H1 (cell line): ENCODE measurements around the gene LIAS. TPM values are rescaled to one million over a fixed set of nuclear protein-coding genes. Genes with fewer than 3 reads are reported as not detected.

Experiments
- CTCF ChIA-PET: fragments of 300-600 bp; sonication (Branson Sonifier 250); formaldehyde crosslinking; loops from one replicate; lab custom pipeline; 2021; ENCODE audit not compliant: partially characterized antibody; lab: Charles Lee
- POLR2A ChIA-PET: fragments of 300-600 bp; sonication (Branson Sonifier 250); formaldehyde crosslinking; loops from one replicate; lab custom pipeline; 2021; ENCODE audit warnings: inconsistent platforms; ENCODE audit not compliant: partially characterized antibody; lab: Charles Lee
- DNase-seq, 2 experiments: peaks; one replicate each; pipeline versions ENCODE4 v3.0.0 to v3.0.0-alpha.2; 2010 to 2022; ENCODE audit warnings: low spot score in 2 of 2, low read depth in 1 of 2, mixed read lengths in 1 of 2
- FAIRE-seq: peaks from 2 replicates; lab custom pipeline; 2011; peaks lifted over from hg19 to GRCh38; lab: Jason Lieb, UNC
- H2AFZ ChIP-seq: 2 replicates; pipeline ENCODE4 v1.8.1; 2012; ENCODE audit warnings: low read length, inconsistent platforms
- H2AK5ac ChIP-seq: 2 replicates; pipeline ENCODE4 v1.6.1; 2013; ENCODE audit warnings: low read depth, low read length
- H2BK120ac ChIP-seq: replicated peaks from 2 replicates; pipeline ENCODE3; 2013; ENCODE audit warnings: low read depth, low read length, inconsistent platforms
- H2BK12ac ChIP-seq: 2 replicates; pipeline ENCODE4 v1.6.1; 2013; ENCODE audit warnings: low read depth, low read length
- H2BK15ac ChIP-seq: 2 replicates; pipeline ENCODE4 v1.6.1; 2013; ENCODE audit warnings: low read length
- H2BK20ac ChIP-seq: 2 replicates; pipeline ENCODE4 v1.6.1; 2013; ENCODE audit warnings: low read length
- H2BK5ac ChIP-seq: 2 replicates; pipeline ENCODE4 v1.6.1; 2013; ENCODE audit warnings: low read depth, low read length
- H3K14ac ChIP-seq: 2 replicates; pipeline ENCODE4 v1.6.1; 2013; ENCODE audit warnings: inconsistent platforms; ENCODE audit not compliant: insufficient read length
- H3K18ac ChIP-seq: 2 replicates; pipeline ENCODE4 v1.6.1; 2013; ENCODE audit warnings: low read length; ENCODE audit errors: extremely low read depth
- H3K23ac ChIP-seq: 2 replicates; pipeline ENCODE4 v1.6.1; 2013; ENCODE audit warnings: inconsistent platforms; ENCODE audit not compliant: insufficient read length
- H3K23me2 ChIP-seq: 2 replicates; pipeline ENCODE4 v1.6.1; 2013; ENCODE audit warnings: low read depth, low read length
- H3K27ac ChIP-seq: 2 replicates; pipeline ENCODE4 v1.6.1; 2011; ENCODE audit warnings: low read depth, low read length, inconsistent platforms
- H3K27me3 ChIP-seq, 4 experiments: replicated peaks in 1 of 4; 1 replicate in 1 of 4; 2 replicates in 3 of 4; pipeline versions ENCODE4 v1.6.1 to v1.8.1; 2011 to 2013; ENCODE audit warnings: low read length in 3 of 4, mild to moderate bottlenecking in 3 of 4, inconsistent platforms in 2 of 4, mixed read lengths in 2 of 4, moderate library complexity in 1 of 4; ENCODE audit not compliant: control insufficient read depth in 3 of 4, insufficient read depth in 3 of 4; ENCODE audit errors: extremely low read depth in 1 of 4
- H3K36me3 ChIP-seq, 4 experiments: 2 replicates each; pipeline versions ENCODE4 v1.6.1 to v1.8.1; 2011 to 2013; ENCODE audit warnings: mild to moderate bottlenecking in 4 of 4, low read length in 3 of 4, moderate library complexity in 2 of 4, control low read depth in 1 of 4, inconsistent platforms in 1 of 4; ENCODE audit not compliant: insufficient read depth in 4 of 4, control insufficient read depth in 2 of 4
- H3K4ac ChIP-seq: replicated peaks from 2 replicates; pipeline ENCODE3; 2013; ENCODE audit warnings: low read length, low read depth, mixed read lengths, inconsistent platforms; ENCODE audit not compliant: insufficient read length
- H3K4me1 ChIP-seq, 4 experiments: replicated peaks in 1 of 4; 1 replicate in 1 of 4; 2 replicates in 3 of 4; pipeline versions ENCODE4 v1.6.1 to v1.8.1; 2011 to 2013; ENCODE audit warnings: low read length in 3 of 4, inconsistent platforms in 2 of 4, mixed read lengths in 1 of 4; ENCODE audit not compliant: insufficient read depth in 4 of 4, control insufficient read depth in 3 of 4
- H3K4me2 ChIP-seq, 2 experiments: 2 replicates each; pipeline versions ENCODE4 v1.6.1 to v1.8.1; 2011 to 2013; ENCODE audit warnings: low read depth in 2 of 2, low read length in 2 of 2, control low read depth in 1 of 2, inconsistent platforms in 1 of 2, mild to moderate bottlenecking in 1 of 2; ENCODE audit not compliant: insufficient read depth in 1 of 2
- H3K4me3 ChIP-seq, 4 experiments: fragments of 200-600, 300-600 bp in 1 of 4; sonication (generic), shearing (Covaris generic), sonication (Bioruptor Twin) in 1 of 4; 2 replicates each; pipeline versions ENCODE4 v1.5.1 to v1.8.1; 2011 to 2016; ENCODE audit warnings: low read length in 4 of 4, low read depth in 3 of 4, control low read depth in 2 of 4, inconsistent platforms in 2 of 4, mild to moderate bottlenecking in 2 of 4, mixed read lengths in 1 of 4, moderate library complexity in 1 of 4; ENCODE audit not compliant: insufficient read depth in 2 of 4; ENCODE audit errors: extremely low read depth in 1 of 4
- H3K56ac ChIP-seq: replicated peaks from 2 replicates; pipeline ENCODE3; 2013; ENCODE audit warnings: low read depth, mild to moderate bottlenecking, mixed read lengths, low read length, inconsistent platforms; ENCODE audit not compliant: insufficient read length
- H3K79me1 ChIP-seq: 2 replicates; pipeline ENCODE4 v1.6.1; 2013; ENCODE audit warnings: low read depth, low read length, control low read depth
- H3K79me2 ChIP-seq, 2 experiments: 2 replicates each; pipeline versions ENCODE4 v1.6.1 to v1.8.1; 2012 to 2013; ENCODE audit warnings: low read length in 2 of 2, mild to moderate bottlenecking in 2 of 2, inconsistent platforms in 1 of 2; ENCODE audit not compliant: insufficient read depth in 2 of 2, control insufficient read depth in 1 of 2
- H3K9ac ChIP-seq, 4 experiments: replicated peaks in 1 of 4; 1 replicate in 1 of 4; 2 replicates in 3 of 4; pipeline versions ENCODE4 v1.6.1 to v1.8.1; 2011 to 2013; ENCODE audit warnings: low read depth in 3 of 4, low read length in 3 of 4, control low read depth in 2 of 4, mild to moderate bottlenecking in 2 of 4, moderate library complexity in 2 of 4, inconsistent platforms in 1 of 4; ENCODE audit errors: extremely low read depth in 1 of 4
- H3K9me3 ChIP-seq, 2 experiments: 2 replicates each; pipeline versions ENCODE4 v1.6.1 to v1.8.1; 2012 to 2013; ENCODE audit warnings: mild to moderate bottlenecking in 2 of 2, moderate library complexity in 2 of 2, control low read depth in 1 of 2, inconsistent platforms in 1 of 2, low read depth in 1 of 2, low read length in 1 of 2, mixed read lengths in 1 of 2; ENCODE audit not compliant: insufficient read depth in 2 of 2
- H4K20me1 ChIP-seq, 2 experiments: replicated peaks in 1 of 2; 2 replicates each; pipeline versions ENCODE3 to v1.8.1; 2011 to 2013; ENCODE audit warnings: inconsistent platforms in 2 of 2, low read length in 2 of 2, mild to moderate bottlenecking in 1 of 2; ENCODE audit not compliant: insufficient read depth in 2 of 2, control insufficient read depth in 1 of 2
- H4K5ac ChIP-seq: 2 replicates; pipeline ENCODE4 v1.6.1; 2013; ENCODE audit warnings: low read length, low read depth, mixed read lengths, inconsistent platforms; ENCODE audit not compliant: insufficient read length
- H4K8ac ChIP-seq: 2 replicates; pipeline ENCODE4 v1.8.0; 2013; ENCODE audit warnings: mild to moderate bottlenecking, moderate library complexity, low read length, inconsistent platforms; ENCODE audit not compliant: insufficient read depth; ENCODE audit errors: extremely low read depth
- H4K91ac ChIP-seq: replicated peaks from 2 replicates; pipeline ENCODE3; 2013; ENCODE audit warnings: low read length, mixed read lengths, inconsistent platforms; ENCODE audit not compliant: insufficient read length
- BRCA1 ChIP-seq: IDR thresholded peaks from 2 replicates; pipeline ENCODE4 v1.6.1; 2012; ENCODE audit warnings: low read depth, low read length, improper control_type of control experiment
- CEBPB ChIP-seq: IDR thresholded peaks from 2 replicates; pipeline ENCODE4 v1.6.1; 2012; ENCODE audit warnings: low read depth, low read length
- CREB1 ChIP-seq: IDR thresholded peaks from 2 replicates; pipeline ENCODE4 v1.6.1; 2012; ENCODE audit warnings: inconsistent platforms
- HDAC2 ChIP-seq, 2 experiments: fragments of 300-600 bp in 1 of 2; sonication (generic) in 1 of 2; IDR thresholded peaks; 2 replicates each; pipeline ENCODE4 v1.6.1; 2011 to 2012; ENCODE audit warnings: low read depth in 2 of 2, low read length in 2 of 2, mild to moderate bottlenecking in 2 of 2, moderate library complexity in 2 of 2, borderline replicate concordance in 1 of 2, inconsistent platforms in 1 of 2
- KDM4A ChIP-seq: IDR thresholded peaks from one replicate; pipeline ENCODE4 v1.7.1; 2012; ENCODE audit warnings: low read depth, mild to moderate bottlenecking, moderate library complexity, low read length, inconsistent platforms; ENCODE audit not compliant: severe bottlenecking
- POLR2A ChIP-seq, 2 experiments: IDR thresholded peaks; 1 replicate in 1 of 2; 2 replicates in 1 of 2; pipeline ENCODE4 v1.6.1; 2011; ENCODE audit warnings: low read depth in 2 of 2, low read length in 2 of 2, mild to moderate bottlenecking in 2 of 2; ENCODE audit errors: control extremely low read depth in 1 of 2
- POLR2AphosphoS5 ChIP-seq: IDR thresholded peaks from 2 replicates; pipeline ENCODE4 v1.6.1; 2011; ENCODE audit warnings: low read depth, low read length
- POU5F1 ChIP-seq: IDR thresholded peaks from 2 replicates; pipeline ENCODE4 v1.6.1; 2011; ENCODE audit warnings: low read depth, mild to moderate bottlenecking, low read length, moderate library complexity
- RAD21 ChIP-seq, 2 experiments: IDR thresholded peaks in 1 of 2; conservative IDR thresholded peaks in 1 of 2; 2 replicates each; pipeline ENCODE4 v1.6.1; 2011; ENCODE audit warnings: low read depth in 2 of 2, low read length in 2 of 2, improper control_type of control experiment in 1 of 2, inconsistent platforms in 1 of 2, mild to moderate bottlenecking in 1 of 2, moderate library complexity in 1 of 2
- SAP30 ChIP-seq: fragments of 300-600 bp; sonication (generic); IDR thresholded peaks from 2 replicates; pipeline ENCODE4 v1.7.1; 2012; ENCODE audit warnings: low read length, moderate library complexity, mild to moderate bottlenecking, inconsistent platforms; ENCODE audit not compliant: insufficient read depth, insufficient replicate concordance
- SIRT6 ChIP-seq: IDR thresholded peaks from one replicate; pipeline ENCODE4 v1.7.1; 2012; ENCODE audit warnings: low read length, inconsistent platforms
- whole genome bisulfite sequencing, 2 experiments: shearing (Covaris generic) in 1 of 2; methylation state at CpG; one replicate each; pipeline versions ENCODE4 v1.1.6 to v1.1.7; 2013 to 2015; ENCODE audit warnings: low lambda C conversion rate in 2 of 2, mixed read lengths in 2 of 2, inconsistent platforms in 1 of 2, low coverage in 1 of 2, missing lambda C conversion rate in 1 of 2; ENCODE audit not compliant: insufficient replicate concordance in 2 of 2, insufficient coverage in 1 of 2, insufficient read length in 1 of 2; ENCODE audit errors: extremely low coverage in 1 of 2, missing lambda C conversion rate in 1 of 2; 5-methylcytosine and 5-hydroxymethylcytosine counted together
- polyA plus RNA-seq, 7 experiments: library from polyadenylated mRNA; depleted of rRNA in 3 of 7; stranded (reverse) in 5 of 7; unstranded in 2 of 7; fragments of >200 nt in 5 of 7; fragments of 200-250 nt in 2 of 7; gene quantifications; 1 replicate in 5 of 7; 2 replicates in 1 of 7; 4 replicates in 1 of 7; pipeline versions ENCODE4 v1.2.1 to v1.2.3, GENCODE V29; 2011 to 2013; ENCODE audit warnings: missing spikeins in 2 of 7, mixed read lengths in 2 of 7
- total RNA-seq: library from RNA; stranded (reverse); fragmentation: NEBNext Ultra II Directional; extraction: Animal tissue kit (Norgen Biotek cat#: 25700); gene quantifications from 2 replicates; pipeline ENCODE4 v1.2.1, GENCODE V29; 2021
- TF ChIP-seq, protein P1 (sequence below): IDR thresholded peaks from 2 replicates; pipeline ENCODE4 v1.6.1; 2011; ENCODE audit warnings: low read depth, mild to moderate bottlenecking, low read length; ENCODE audit not compliant: insufficient read depth

Gene LIAS
- total and polyA plus RNA-seq, 2 of the 8 experiments (the other 6 are each of a cell fraction or from before 2014, with no cell fraction given), result 10.5 to 24.9 TPM

GRCh38 chr4:39451423-39452023, 7.3 kb upstream of the LIAS start:
- Histone ChIP-seq H3K4me1 (peaks cover 0 to 4% (median under 1%) of the 10 kb centered on the region in 4 experiments; a peak in 3 of 7 replicates), H2BK120ac (no peak overlapping the region), H3K56ac (no peak overlapping the region), H4K5ac (no peak overlapping the region), H3K4me2 (no peak overlapping the region), H4K8ac (no peak overlapping the region), H2BK5ac (no peak overlapping the region), H4K91ac (no peak overlapping the region), H3K14ac (no peak overlapping the region), H2BK20ac (no peak overlapping the region), H3K79me2 (peaks cover 0 to 13% of the 10 kb centered on the region in 2 experiments; a peak in 2 of 4 replicates), H4K20me1 (peaks cover 5 to 6% of the 10 kb centered on the region in 2 experiments), H3K9ac (no peak overlapping the region), H2BK12ac (no peak overlapping the region), H3K23me2 (peaks cover 7% of the 10 kb centered on the region; the same call in 1 of the 2 replicates), H2AK5ac (no peak overlapping the region), H3K18ac (no peak overlapping the region), H3K79me1 (no peaks in the 10 kb centered on the region; the same call in 1 of the 2 replicates), H3K9me3 (no peaks in the 10 kb centered on the region), H2BK15ac (no peak overlapping the region), H3K27ac (no peak overlapping the region), H3K23ac (no peak overlapping the region), H3K27me3 (no peaks in the 10 kb centered on the region), H3K36me3 (peaks cover 23 to 64% (median 45%) of the 10 kb centered on the region in 4 experiments), H3K4ac (no peak overlapping the region), H2AFZ (no peak overlapping the region), H3K4me3 (no peak overlapping the region)
- WGBS, 2 experiments, result 92% methylated on average over 6 of the region's 6 CpGs; no CpG with 5 or more reads in 1 of the 2 experiments
- ChIA-PET CTCF (interaction anchor here (0.9 kb wide), 1 partner anchor 18 kb away, joined by 6 read pairs; no protein-coding TSS in a partner anchor), POLR2A (interaction anchor here (0.6 to 6.2 kb wide), 20 partner anchors 6 to 562 kb away, joined by 3 to 133 read pairs (median 3); partner anchors contain the start of genes LIAS, RPL9 and UGDH)
- DNase-seq (no peak), FAIRE-seq (no peak)
- TF ChIP-seq CREB1 (no peak), CEBPB (no peak), KDM4A (no peak), HDAC2 (IDR thresholded peaks at IDR 0.05; ENCODE audit: borderline replicate concordance in 1 of 2, low read depth in 2 of 2, low read length in 2 of 2) (no peak), POLR2A (IDR thresholded peaks at IDR 0.05; ENCODE audit: control extremely low read depth in 1 of 2, low read depth in 2 of 2, low read length in 2 of 2) (peak; percentile 4 to 65; a peak in 2 of 3 replicates), POU5F1 (no peak), SAP30 (no peak), RAD21 (IDR thresholded peaks at IDR 0.05 in 1 of 2, conservative IDR thresholded peaks at IDR 0.05 in 1 of 2; ENCODE audit: low read depth in 2 of 2, low read length in 2 of 2) (no peak), SIRT6 (no peak), POLR2AphosphoS5 (peak; percentile 75), BRCA1 (no peak)
- TF ChIP-seq, protein P1, sequence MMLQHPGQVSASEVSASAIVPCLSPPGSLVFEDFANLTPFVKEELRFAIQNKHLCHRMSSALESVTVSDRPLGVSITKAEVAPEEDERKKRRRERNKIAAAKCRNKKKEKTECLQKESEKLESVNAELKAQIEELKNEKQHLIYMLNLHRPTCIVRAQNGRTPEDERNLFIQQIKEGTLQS, result no peak
